HUES6 (cell line): Measurements from ENCODE around the gene GCSAM.
"Not testable (repeated sequence)": the region's sequence is repeated elsewhere in the genome, so short reads cannot be mapped to it uniquely, and the experiment has no call there.

Experiments
- H3K27ac ChIP-seq: 2 replicates; pipeline ENCODE4 v1.7.0; 2013; ENCODE audit warnings: low read depth, mild to moderate bottlenecking, low read length, inconsistent platforms
- H3K27me3 ChIP-seq: 2 replicates; pipeline ENCODE4 v1.6.1; 2013; ENCODE audit warnings: low read length; ENCODE audit not compliant: control insufficient read depth, insufficient read depth
- H3K36me3 ChIP-seq: 2 replicates; pipeline ENCODE4 v1.6.1; 2013; ENCODE audit warnings: low read length; ENCODE audit not compliant: control insufficient read depth, insufficient read depth
- H3K4me1 ChIP-seq: 2 replicates; pipeline ENCODE4 v1.6.1; 2013; ENCODE audit warnings: low read length; ENCODE audit not compliant: control insufficient read depth, insufficient read depth
- H3K4me3 ChIP-seq: 2 replicates; pipeline ENCODE4 v1.5.1; 2013; ENCODE audit warnings: low read depth, low read length
- H3K9ac ChIP-seq: one replicate; pipeline ENCODE4 v1.6.1; 2013; ENCODE audit warnings: mild to moderate bottlenecking, low read length
- H3K9me3 ChIP-seq: 2 replicates; pipeline ENCODE4 v1.6.1; 2013; ENCODE audit warnings: low read depth, low read length; ENCODE audit not compliant: control insufficient read depth, insufficient read depth

GCSAM gene

DNA sequence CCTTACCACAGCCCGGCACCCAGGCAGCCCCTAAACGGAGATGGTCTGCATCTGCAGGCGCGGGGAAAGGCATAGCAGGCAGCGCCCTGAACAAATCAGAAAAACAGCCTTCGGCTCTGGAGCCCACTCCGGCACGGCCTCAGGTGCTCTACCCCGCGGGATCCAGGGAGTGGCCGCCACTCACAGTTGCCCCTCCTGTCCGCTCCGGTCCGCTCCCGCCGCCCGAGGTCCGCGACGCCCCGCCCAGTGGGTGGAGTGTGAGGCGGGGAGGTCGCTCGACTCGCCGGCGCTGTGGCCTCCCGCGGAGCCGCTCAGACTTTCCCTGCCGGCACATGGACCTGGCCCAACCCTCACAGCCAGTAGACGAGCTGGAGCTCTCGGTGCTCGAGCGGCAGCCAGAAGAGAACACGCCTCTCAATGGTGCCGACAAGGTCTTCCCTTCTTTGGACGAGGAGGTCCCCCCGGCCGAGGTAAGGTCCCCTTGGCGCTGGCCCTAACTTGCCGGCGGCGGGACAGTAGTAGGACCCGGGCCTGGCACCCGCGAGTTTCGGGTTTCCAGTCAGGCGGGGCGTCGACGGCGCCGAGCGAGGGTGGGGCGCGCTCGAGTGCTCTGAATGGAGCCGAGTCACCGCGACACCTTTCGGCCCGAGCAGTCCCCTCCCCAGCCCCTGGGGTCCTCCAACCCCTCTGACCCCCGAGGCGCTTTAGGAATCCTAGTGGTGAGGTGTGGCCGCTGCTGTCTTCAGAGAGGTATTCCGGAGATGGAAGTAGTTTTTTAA is 46.8 kb downstream of the GCSAM start, which contains the start of gene C3orf52:
C3orf52 (plus strand) TSS at position 314 of the 779 bp plus-strand sequence; CDS start at position 333, 19 bp downstream.
- H3K36me3 ChIP-seq, result no peaks in the 10 kb centered on the region
- peak within 1 kb of the TSS; percentile 86 for H3K4me3 ChIP-seq
- H3K4me1 ChIP-seq, result peaks cover 31% of the 10 kb centered on the region
- peak within 1 kb of the TSS; percentile 85 for H3K9ac ChIP-seq
- H3K9me3 ChIP-seq, result no peaks in the 10 kb centered on the region
- peaks cover 15% of the 10 kb centered on the region for H3K27me3 ChIP-seq
- peak within 1 kb of the TSS; percentile 36; the same call in 1 of the 2 replicates for H3K27ac ChIP-seq

- no peak overlapping the region for H3K27ac ChIP-seq
- no peaks in the 10 kb centered on the region for H3K36me3 ChIP-seq
- H3K9ac ChIP-seq, result peak overlapping the region; percentile 85
- no peaks in the 10 kb centered on the region for H3K9me3 ChIP-seq
- peaks cover 15% of the 10 kb centered on the region for H3K27me3 ChIP-seq
- H3K4me1 ChIP-seq, result peaks cover 31% of the 10 kb centered on the region
- H3K4me3 ChIP-seq, result peak overlapping the region; percentile 86
Measured at GRCh38 chr3:112085735-112086075, 47.3 kb downstream of the GCSAM start.

GRCh38 chr3:112084980-112085705 is 47.9 kb downstream of the GCSAM start:
- Histone ChIP-seq H3K4me3 (peak overlapping the region; percentile 86; the same call in 1 of the 2 replicates), H3K27me3 (peaks cover 15% of the 10 kb centered on the region), H3K9ac (no peak overlapping the region), H3K27ac (no peak overlapping the region), H3K9me3 (no peaks in the 10 kb centered on the region), H3K4me1 (peaks cover 28% of the 10 kb centered on the region), H3K36me3 (no peaks in the 10 kb centered on the region)

GRCh38 chr3:112083239-112083638 is 49.8 kb downstream of the GCSAM start:
- no peak overlapping the region for H3K9ac ChIP-seq
- peaks cover 24% of the 10 kb centered on the region for H3K4me1 ChIP-seq
- H3K36me3 ChIP-seq, result no peaks in the 10 kb centered on the region
- no peak overlapping the region for H3K27ac ChIP-seq
- H3K9me3 ChIP-seq, result no peaks in the 10 kb centered on the region
- H3K27me3 ChIP-seq, result peaks cover 15% of the 10 kb centered on the region
- no peak overlapping the region for H3K4me3 ChIP-seq

- Histone ChIP-seq H3K9me3 (no peaks in the 10 kb centered on the region), H3K9ac (no peak overlapping the region), H3K27ac (no peak overlapping the region)
Measured at GRCh38 chr3:112078125-112079083, 54.6 kb downstream of the GCSAM start.

GRCh38 chr3:112074616-112075497 is 58.2 kb downstream of the GCSAM start:
- Histone ChIP-seq H3K9ac (no peak overlapping the region), H3K4me3 (peak overlapping the region; percentile 2; the same call in 1 of the 2 replicates), H3K9me3 (no peaks in the 10 kb centered on the region), H3K4me1 (peaks cover 11% of the 10 kb centered on the region), H3K36me3 (no peaks in the 10 kb centered on the region), H3K27me3 (no peaks in the 10 kb centered on the region), H3K27ac (no peak overlapping the region)

More at GRCh38 chr3:112078125-112079083, 54.6 kb downstream of the GCSAM start:
- Histone ChIP-seq H3K36me3 (no peaks in the 10 kb centered on the region), H3K27me3 (no peaks in the 10 kb centered on the region), H3K4me1 (peaks cover 11% of the 10 kb centered on the region), H3K4me3 (no peak overlapping the region)

GRCh38 chr3:112074006-112074405 is 59.0 kb downstream of the GCSAM start:
- H3K36me3 ChIP-seq, result no peaks in the 10 kb centered on the region
- no peak overlapping the region for H3K27ac ChIP-seq
- no peak overlapping the region for H3K4me3 ChIP-seq
- no peaks in the 10 kb centered on the region for H3K9me3 ChIP-seq
- H3K4me1 ChIP-seq, result peaks cover 11% of the 10 kb centered on the region
- H3K27me3 ChIP-seq, result no peaks in the 10 kb centered on the region
- no peak overlapping the region for H3K9ac ChIP-seq

- H3K9me3 ChIP-seq, H3K4me3 ChIP-seq, H3K27ac ChIP-seq, H3K9ac ChIP-seq, H3K27me3 ChIP-seq, H3K36me3 ChIP-seq: not testable (repeated sequence)
- peaks cover 11% of the 10 kb centered on the region for H3K4me1 ChIP-seq
Measured at GRCh38 chr3:112072387-112073060, 60.5 kb downstream of the GCSAM start.
